H9 (cell line): Measurements from ENCODE around the gene CHN2. TPM values are rescaled to one million over a fixed set of nuclear protein-coding genes. Genes with fewer than 3 reads are reported as not detected.

Experiments
- DNase-seq: peaks from one replicate; pipeline ENCODE4 v3.0.0-alpha.2; 2017
- H2AFZ ChIP-seq: one replicate; pipeline ENCODE4 v1.6.1; 2013; ENCODE audit warnings: mild to moderate bottlenecking, low read length, control low read depth, moderate library complexity
- H2AK5ac ChIP-seq: 2 replicates; pipeline ENCODE4 v1.6.1; 2013; ENCODE audit warnings: low read length, control low read depth, mixed read lengths; ENCODE audit not compliant: insufficient read length
- H2BK120ac ChIP-seq: one replicate; pipeline ENCODE4 v1.6.1; 2013; ENCODE audit warnings: low read depth, mild to moderate bottlenecking, low read length, control low read depth, inconsistent platforms; ENCODE audit not compliant: poor library complexity, severe bottlenecking
- H2BK12ac ChIP-seq: 2 replicates; pipeline ENCODE4 v1.6.1; 2013; ENCODE audit warnings: low read length, control low read depth, mixed read lengths, low read depth; ENCODE audit not compliant: insufficient read length
- H2BK15ac ChIP-seq: 2 replicates; pipeline ENCODE4 v1.6.1; 2013; ENCODE audit warnings: low read depth, low read length, control low read depth
- H2BK20ac ChIP-seq: one replicate; pipeline ENCODE4 v1.6.1; 2013; ENCODE audit warnings: low read depth, mild to moderate bottlenecking, low read length, control low read depth, inconsistent platforms; ENCODE audit not compliant: poor library complexity, severe bottlenecking
- H2BK5ac ChIP-seq: 2 replicates; pipeline ENCODE4 v1.6.1; 2013; ENCODE audit warnings: low read length, control low read depth, mixed read lengths; ENCODE audit not compliant: insufficient read length
- H3K14ac ChIP-seq: 2 replicates; pipeline ENCODE4 v1.6.1; 2013; ENCODE audit warnings: low read length, control low read depth; ENCODE audit not compliant: insufficient read depth
- H3K18ac ChIP-seq: 2 replicates; pipeline ENCODE4 v1.6.1; 2013; ENCODE audit warnings: low read depth, mild to moderate bottlenecking, mixed read lengths, low read length, control low read depth; ENCODE audit not compliant: insufficient read length
- H3K23ac ChIP-seq: 2 replicates; pipeline ENCODE4 v1.6.1; 2013; ENCODE audit warnings: low read length, control low read depth, mixed read lengths, low read depth; ENCODE audit not compliant: insufficient read length
- H3K23me2 ChIP-seq: 2 replicates; pipeline ENCODE4 v1.6.1; 2013; ENCODE audit warnings: low read depth, mild to moderate bottlenecking, mixed read lengths, low read length, control low read depth; ENCODE audit not compliant: insufficient read length, poor library complexity, severe bottlenecking
- H3K27ac ChIP-seq: 2 replicates; pipeline ENCODE4 v1.5.1; 2013; ENCODE audit warnings: low read length, control low read depth, mixed read lengths, low read depth; ENCODE audit not compliant: insufficient read length
- H3K27me3 ChIP-seq: 2 replicates; pipeline ENCODE4 v1.6.1; 2013; ENCODE audit warnings: low read length, control low read depth, inconsistent platforms; ENCODE audit not compliant: insufficient read depth
- H3K4ac ChIP-seq: 2 replicates; pipeline ENCODE4 v1.6.1; 2013; ENCODE audit warnings: low read depth, mild to moderate bottlenecking, control low read depth, inconsistent platforms, low read length, moderate library complexity
- H3K4me1 ChIP-seq: 2 replicates; pipeline ENCODE4 v1.6.1; 2013; ENCODE audit warnings: low read length, control low read depth, inconsistent platforms; ENCODE audit not compliant: insufficient read depth
- H3K4me2 ChIP-seq: 2 replicates; pipeline ENCODE4 v1.6.1; 2013; ENCODE audit warnings: low read length, control low read depth, mixed read lengths; ENCODE audit not compliant: insufficient read length, insufficient read depth
- H3K56ac ChIP-seq: 2 replicates; pipeline ENCODE4 v1.6.1; 2013; ENCODE audit warnings: low read depth, mild to moderate bottlenecking, mixed read lengths, low read length, control low read depth; ENCODE audit not compliant: insufficient read length
- H3K79me1 ChIP-seq: 2 replicates; pipeline ENCODE4 v1.6.1; 2013; ENCODE audit warnings: low read depth, mild to moderate bottlenecking, moderate library complexity, low read length, control low read depth, inconsistent platforms; ENCODE audit not compliant: insufficient read depth, poor library complexity, severe bottlenecking
- H3K79me2 ChIP-seq: 2 replicates; pipeline ENCODE4 v1.6.1; 2013; ENCODE audit warnings: low read length, control low read depth, inconsistent platforms; ENCODE audit not compliant: insufficient read depth
- H3K9ac ChIP-seq: 2 replicates; pipeline ENCODE4 v1.6.1; 2013; ENCODE audit warnings: low read length, control low read depth, mixed read lengths; ENCODE audit not compliant: insufficient read length; ENCODE audit errors: extremely low read depth
- H3K9me3 ChIP-seq: one replicate; pipeline ENCODE4 v1.6.1; 2013; ENCODE audit warnings: low read depth, low read length, inconsistent platforms; ENCODE audit not compliant: control insufficient read depth
- H3T11ph ChIP-seq: one replicate; pipeline ENCODE4 v1.6.1; 2013; ENCODE audit warnings: mild to moderate bottlenecking, low read length, control low read depth, inconsistent platforms
- H4K20me1 ChIP-seq: one replicate; pipeline ENCODE4 v1.6.1; 2013; ENCODE audit not compliant: control insufficient read depth, insufficient read length, insufficient read depth
- H4K5ac ChIP-seq: 2 replicates; pipeline ENCODE4 v1.6.1; 2013; ENCODE audit warnings: low read depth, mild to moderate bottlenecking, mixed read lengths, low read length, control low read depth; ENCODE audit not compliant: insufficient read length
- H4K8ac ChIP-seq: replicated peaks from 2 replicates; pipeline ENCODE4 v1.6.1; 2013; ENCODE audit warnings: low read length, control low read depth, mixed read lengths, low read depth; ENCODE audit not compliant: insufficient read length
- H4K91ac ChIP-seq: 2 replicates; pipeline ENCODE4 v1.6.1; 2013; ENCODE audit warnings: low read depth, mild to moderate bottlenecking, moderate library complexity, mixed read lengths, low read length, control low read depth; ENCODE audit not compliant: insufficient read length
- H3K27ac Mint-ChIP-seq, 3 experiments: 2 replicates in 2 of 3; 3 replicates in 1 of 3; pipeline ENCODE4 v1.8.0; 2020 to 2021; ENCODE audit warnings: mixed read lengths in 3 of 3, mild to moderate bottlenecking in 1 of 3, moderate library complexity in 1 of 3
- H3K27me3 Mint-ChIP-seq: 2 replicates; pipeline ENCODE4 v1.8.0; 2021; ENCODE audit warnings: low read depth, mild to moderate bottlenecking, moderate library complexity, mixed read lengths
- H3K36me3 Mint-ChIP-seq, 3 experiments: 2 replicates in 2 of 3; 3 replicates in 1 of 3; pipeline ENCODE4 v1.8.0; 2020 to 2021; ENCODE audit warnings: low read depth in 3 of 3, mixed read lengths in 3 of 3; ENCODE audit not compliant: insufficient read depth in 1 of 3
- H3K4me1 Mint-ChIP-seq, 2 experiments: 2 replicates each; pipeline ENCODE4 v1.8.0; 2020; ENCODE audit warnings: mixed read lengths in 2 of 2
- H3K4me3 Mint-ChIP-seq, 2 experiments: 2 replicates in 1 of 2; 3 replicates in 1 of 2; pipeline ENCODE4 v1.8.0; 2020 to 2021; ENCODE audit warnings: mild to moderate bottlenecking in 2 of 2, mixed read lengths in 2 of 2, moderate library complexity in 1 of 2
- H3K9me3 Mint-ChIP-seq, 2 experiments: 2 replicates in 1 of 2; 3 replicates in 1 of 2; pipeline ENCODE4 v1.8.0; 2020; ENCODE audit warnings: mild to moderate bottlenecking in 2 of 2, mixed read lengths in 2 of 2, moderate library complexity in 1 of 2
- WGBS: extraction: QIAGEN DNeasy Blood & Tissue Kit; methylation state at CpG from one replicate; pipeline ENCODE4 v1.1.7; 2013; ENCODE audit warnings: missing lambda C conversion rate, low lambda C conversion rate, mixed read lengths; ENCODE audit not compliant: insufficient read length; ENCODE audit errors: extremely low coverage; 5-methylcytosine and 5-hydroxymethylcytosine counted together
- total RNA-seq: library from RNA; stranded (reverse); gene quantifications from 2 replicates; pipeline ENCODE4 v1.2.1, GENCODE V29; 2021
- TF ChIP-seq, protein P1 (sequence below): fragments of 200-600 bp; sonication (generic); conservative IDR thresholded peaks from 3 replicates; pipeline ENCODE4 v1.8.0; 2021; ENCODE audit warnings: antibody characterized with exemption, mild to moderate bottlenecking

The CHN2 gene
- total RNA-seq, 1 experiment from 2014 or later, result 3.3 TPM

DNA sequence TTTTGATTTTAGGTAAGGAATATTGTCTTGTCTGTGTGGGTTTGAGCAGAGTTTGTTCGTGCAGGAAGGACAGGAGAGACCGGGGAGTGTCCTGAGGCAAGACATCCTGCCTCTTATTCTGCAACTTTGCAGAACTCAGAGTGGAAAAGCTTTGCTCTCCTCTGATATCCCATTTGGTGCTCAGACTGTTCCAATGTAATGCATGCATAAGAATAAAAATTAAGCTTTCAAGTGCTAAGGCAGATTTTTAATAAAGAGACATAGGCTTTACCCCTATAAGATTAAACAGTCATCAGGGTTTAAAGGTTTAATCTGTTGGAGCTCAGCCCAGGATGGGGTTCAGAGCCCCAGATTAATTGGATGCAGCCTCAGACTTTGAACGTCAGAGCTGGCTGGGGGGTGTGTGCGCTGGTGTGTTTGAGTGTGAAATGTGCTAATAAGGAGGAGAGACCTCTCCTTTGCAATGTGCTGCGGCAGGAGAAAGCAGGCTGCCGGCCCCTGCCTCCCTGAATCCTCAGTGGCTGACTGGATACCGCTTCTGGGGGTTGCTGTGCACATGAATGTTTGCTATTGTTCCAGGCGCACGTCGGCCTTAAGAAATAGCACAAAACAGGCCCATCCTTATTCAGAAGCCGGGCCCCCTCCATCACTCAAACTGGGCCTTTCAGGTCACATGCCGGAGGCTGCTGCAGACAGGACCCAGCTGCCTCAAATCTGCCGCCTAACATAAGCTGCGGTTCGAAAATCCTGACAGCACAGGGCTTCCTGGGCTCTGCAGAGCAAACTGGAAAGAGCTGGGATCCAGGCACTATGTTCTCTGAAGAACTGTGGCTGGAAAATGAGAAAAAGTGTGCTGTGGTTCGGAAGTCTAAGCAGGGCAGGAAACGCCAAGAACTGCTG is 285.0 kb downstream of the CHN2 start:
- Histone ChIP-seq H3K9ac (no peak overlapping the region), H3K27me3 (no peaks in the 10 kb centered on the region), H2AK5ac (no peak overlapping the region), H3K18ac (peak overlapping the region; percentile 79), H3K56ac (no peak overlapping the region), H3T11ph (no peak overlapping the region), H4K5ac (no peak overlapping the region), H2BK12ac (no peak overlapping the region), H4K20me1 (no peaks in the 10 kb centered on the region), H3K4me1 (no peaks in the 10 kb centered on the region), H3K14ac (no peak overlapping the region; the same call in 1 of the 2 replicates), H2AFZ (no peak overlapping the region), H3K79me2 (no peaks in the 10 kb centered on the region), H4K8ac (no peak overlapping the region), H3K9me3 (no peaks in the 10 kb centered on the region), H3K23ac (no peak overlapping the region), H2BK120ac (no peak overlapping the region), H3K79me1 (no peaks in the 10 kb centered on the region), H2BK5ac (no peak overlapping the region), H2BK15ac (no peak overlapping the region), H3K27ac (no peak overlapping the region), H3K4ac (no peak overlapping the region), H2BK20ac (no peak overlapping the region), H3K4me2 (no peak overlapping the region), H3K23me2 (no peaks in the 10 kb centered on the region), H4K91ac (no peak overlapping the region)
- H3K27ac Mint-ChIP-seq, result no peak overlapping the region; a peak in 1 of 7 replicates
- no peak for DNase-seq
- H3K27me3 Mint-ChIP-seq, result peaks cover 1% of the 10 kb centered on the region; the same call in 1 of the 2 replicates
- no CpG with 5 or more reads among the region's 17 CpGs for WGBS
- no peaks in the 10 kb centered on the region for H3K36me3 Mint-ChIP-seq
- peaks cover 15 to 22% of the 10 kb centered on the region in 2 experiments for H3K4me1 Mint-ChIP-seq
- no peak overlapping the region for H3K4me3 Mint-ChIP-seq
- TF ChIP-seq, protein P1, sequence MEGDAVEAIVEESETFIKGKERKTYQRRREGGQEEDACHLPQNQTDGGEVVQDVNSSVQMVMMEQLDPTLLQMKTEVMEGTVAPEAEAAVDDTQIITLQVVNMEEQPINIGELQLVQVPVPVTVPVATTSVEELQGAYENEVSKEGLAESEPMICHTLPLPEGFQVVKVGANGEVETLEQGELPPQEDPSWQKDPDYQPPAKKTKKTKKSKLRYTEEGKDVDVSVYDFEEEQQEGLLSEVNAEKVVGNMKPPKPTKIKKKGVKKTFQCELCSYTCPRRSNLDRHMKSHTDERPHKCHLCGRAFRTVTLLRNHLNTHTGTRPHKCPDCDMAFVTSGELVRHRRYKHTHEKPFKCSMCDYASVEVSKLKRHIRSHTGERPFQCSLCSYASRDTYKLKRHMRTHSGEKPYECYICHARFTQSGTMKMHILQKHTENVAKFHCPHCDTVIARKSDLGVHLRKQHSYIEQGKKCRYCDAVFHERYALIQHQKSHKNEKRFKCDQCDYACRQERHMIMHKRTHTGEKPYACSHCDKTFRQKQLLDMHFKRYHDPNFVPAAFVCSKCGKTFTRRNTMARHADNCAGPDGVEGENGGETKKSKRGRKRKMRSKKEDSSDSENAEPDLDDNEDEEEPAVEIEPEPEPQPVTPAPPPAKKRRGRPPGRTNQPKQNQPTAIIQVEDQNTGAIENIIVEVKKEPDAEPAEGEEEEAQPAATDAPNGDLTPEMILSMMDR, result no peak
- no peaks in the 10 kb centered on the region; a peak in 1 of 5 replicates for H3K9me3 Mint-ChIP-seq
